Neuronal stem cell (in vitro differentiated cells): ENCODE results near the gene CANX.

Experiments
- DNase-seq: peaks from one replicate; pipeline ENCODE4 v3.0.0-alpha.2; 2013; ENCODE audit warnings: low spot score
- H2AFZ ChIP-seq: one replicate; pipeline ENCODE4 v1.6.1; 2013; ENCODE audit warnings: mild to moderate bottlenecking, low read length, inconsistent platforms
- H2AK5ac ChIP-seq: 2 replicates; pipeline ENCODE4 v1.6.1; 2013; ENCODE audit warnings: low read depth, mild to moderate bottlenecking, inconsistent platforms, low read length, moderate library complexity, mixed read lengths
- H2BK120ac ChIP-seq: 2 replicates; pipeline ENCODE4 v1.6.1; 2013; ENCODE audit warnings: low read depth, mild to moderate bottlenecking, inconsistent platforms, low read length, moderate library complexity, mixed read lengths
- H2BK12ac ChIP-seq: one replicate; pipeline ENCODE4 v1.6.1; 2013; ENCODE audit warnings: low read length, inconsistent platforms
- H2BK15ac ChIP-seq: 2 replicates; pipeline ENCODE4 v1.6.1; 2013; ENCODE audit warnings: mild to moderate bottlenecking, low read length, inconsistent platforms, mixed read lengths
- H2BK5ac ChIP-seq: one replicate; pipeline ENCODE4 v1.6.1; 2013; ENCODE audit warnings: inconsistent platforms, mild to moderate bottlenecking, low read length, moderate library complexity
- H3K14ac ChIP-seq: one replicate; pipeline ENCODE4 v1.6.1; 2013; ENCODE audit warnings: low read length, inconsistent platforms
- H3K18ac ChIP-seq: 2 replicates; pipeline ENCODE4 v1.6.1; 2013; ENCODE audit warnings: low read length, inconsistent platforms
- H3K23ac ChIP-seq: 2 replicates; pipeline ENCODE4 v1.6.1; 2013; ENCODE audit warnings: low read depth, mild to moderate bottlenecking, mixed read lengths, low read length, inconsistent platforms; ENCODE audit not compliant: poor library complexity
- H3K27ac ChIP-seq: replicated peaks from 3 replicates; pipeline ENCODE4 v1.5.1; 2013; ENCODE audit warnings: low read length, inconsistent platforms
- H3K27me3 ChIP-seq, 3 experiments: 2 replicates each; pipeline ENCODE4 v1.6.1; 2013; ENCODE audit warnings: low read length in 3 of 3, mild to moderate bottlenecking in 2 of 3, inconsistent platforms in 1 of 3, low read depth in 1 of 3, mixed read lengths in 1 of 3, moderate library complexity in 1 of 3; ENCODE audit not compliant: control insufficient read depth in 3 of 3, insufficient read depth in 3 of 3
- H3K36me3 ChIP-seq, 2 donors: replicated peaks in 1 of 2; 2 replicates each; pipeline ENCODE4 v1.6.1; 2013; ENCODE audit warnings: low read length in 2 of 2; ENCODE audit not compliant: control insufficient read depth in 2 of 2, insufficient read depth in 2 of 2
- H3K4ac ChIP-seq: 2 replicates; pipeline ENCODE4 v1.6.1; 2013; ENCODE audit warnings: inconsistent platforms, mild to moderate bottlenecking, low read length, moderate library complexity
- H3K4me1 ChIP-seq, 2 donors: 1 replicate in 1 of 2; 2 replicates in 1 of 2; pipeline ENCODE4 v1.6.1; 2013; ENCODE audit warnings: low read length in 2 of 2, low read depth in 1 of 2; ENCODE audit not compliant: control insufficient read depth in 2 of 2, insufficient read depth in 1 of 2
- H3K4me2 ChIP-seq: one replicate; pipeline ENCODE4 v1.6.1; 2013; ENCODE audit warnings: mild to moderate bottlenecking, low read length, inconsistent platforms; ENCODE audit not compliant: insufficient read depth, poor library complexity, severe bottlenecking
- H3K4me3 ChIP-seq, 2 donors: 2 replicates each; pipeline ENCODE4 v1.5.1; 2013; ENCODE audit warnings: low read length in 2 of 2, mild to moderate bottlenecking in 2 of 2, inconsistent platforms in 1 of 2, moderate library complexity in 1 of 2
- H3K79me1 ChIP-seq: one replicate; pipeline ENCODE4 v1.6.1; 2013; ENCODE audit warnings: low read depth, mild to moderate bottlenecking, inconsistent platforms, low read length, moderate library complexity
- H3K9ac ChIP-seq: one replicate; pipeline ENCODE4 v1.6.1; 2013; ENCODE audit warnings: mild to moderate bottlenecking, low read depth, low read length, inconsistent platforms; ENCODE audit not compliant: poor library complexity
- H3K9me3 ChIP-seq, 2 donors: replicated peaks in 1 of 2; 2 replicates each; pipeline versions ENCODE3 to v1.6.1; 2013; ENCODE audit warnings: low read length in 2 of 2, mild to moderate bottlenecking in 2 of 2, inconsistent platforms in 1 of 2, low read depth in 1 of 2, mixed read lengths in 1 of 2, moderate library complexity in 1 of 2; ENCODE audit not compliant: control insufficient read depth in 2 of 2, insufficient read depth in 1 of 2
- H4K8ac ChIP-seq: one replicate; pipeline ENCODE4 v1.6.1; 2013; ENCODE audit warnings: low read depth, mild to moderate bottlenecking, inconsistent platforms, low read length, moderate library complexity
- H4K91ac ChIP-seq: one replicate; pipeline ENCODE4 v1.6.1; 2013; ENCODE audit warnings: low read length, low read depth, mild to moderate bottlenecking, inconsistent platforms; ENCODE audit not compliant: poor library complexity
- WGBS, 2 donors: extraction: QIAGEN DNeasy Blood & Tissue Kit; methylation state at CpG; one replicate each; pipeline ENCODE4 v1.1.7; 2013; ENCODE audit warnings: missing lambda C conversion rate in 2 of 2, mixed read lengths in 1 of 2; ENCODE audit not compliant: insufficient read length in 2 of 2, insufficient replicate concordance in 1 of 2; ENCODE audit errors: extremely low coverage in 2 of 2; 5-methylcytosine and 5-hydroxymethylcytosine counted together

CANX gene

DNA sequence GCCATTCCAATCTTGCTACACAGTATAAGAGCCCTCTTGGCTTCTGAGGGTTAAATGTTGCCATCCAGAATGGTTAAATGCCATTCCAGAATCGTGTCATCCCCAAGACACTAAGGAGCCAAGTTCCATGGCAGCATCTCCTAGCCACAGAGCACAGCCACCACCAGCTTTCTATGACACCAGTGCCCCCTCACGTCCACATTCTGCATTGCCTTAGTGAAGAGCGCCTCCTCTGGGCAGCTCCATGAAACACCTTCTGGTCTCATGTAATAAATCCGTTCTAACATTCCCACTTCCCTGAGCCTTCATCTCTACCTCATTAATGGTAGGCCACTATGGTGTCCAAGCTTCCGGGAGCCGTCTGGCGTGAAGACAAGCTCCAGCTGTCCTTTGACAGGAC, 30.4 kb upstream of the CANX start:
- WGBS, 2 donors: no CpG with 5 or more reads among the region's 7 CpGs
- Histone ChIP-seq H3K36me3 (peaks cover 0 to 13% of the 10 kb centered on the region in 2 donors), H2BK120ac (no peak overlapping the region), H3K4me2 (no peak overlapping the region), H3K18ac (no peak overlapping the region), H3K27me3 (no peaks in the 10 kb centered on the region), H2BK5ac (no peak overlapping the region), H4K91ac (no peak overlapping the region), H3K9ac (no peak overlapping the region), H2AFZ (no peak overlapping the region), H4K8ac (no peak overlapping the region), H3K23ac (no peak overlapping the region), H3K14ac (no peak overlapping the region), H3K4me1 (no peaks in the 10 kb centered on the region), H2AK5ac (no peak overlapping the region), H3K4me3 (no peak overlapping the region), H3K4ac (no peak overlapping the region), H3K27ac (no peak overlapping the region), H2BK15ac (no peak overlapping the region), H3K9me3 (no peaks in the 10 kb centered on the region), H3K79me1 (no peaks in the 10 kb centered on the region), H2BK12ac (no peak overlapping the region)
- peak; percentile 50 for DNase-seq

GRCh38 chr5:179678223-179679013, 20.3 kb upstream of the CANX start:
- peaks cover 8% of the 10 kb centered on the region for H3K79me1 ChIP-seq
- peak; percentile 95 for DNase-seq
- H3K4me1 ChIP-seq: peaks cover 0 to 7% of the 10 kb centered on the region in 2 donors
- peak overlapping the region; percentile 44 for H4K8ac ChIP-seq
- WGBS, 2 donors: no CpG with 5 or more reads among the region's 78 CpGs
- H3K9ac ChIP-seq: peak overlapping the region; percentile 100
- peak overlapping the region; percentile 96 for H3K23ac ChIP-seq
- peak overlapping the region; percentile 100 for H3K4ac ChIP-seq
- H2AFZ ChIP-seq: peak overlapping the region; percentile 93
- peak overlapping the region; percentile 44 for H2BK5ac ChIP-seq
- peak overlapping the region; percentile 86 for H2BK15ac ChIP-seq
- H3K14ac ChIP-seq: peak overlapping the region; percentile 99
- H3K36me3 ChIP-seq: peaks cover 0 to 14% of the 10 kb centered on the region in 2 donors
- peak overlapping the region; percentile 77 for H3K4me2 ChIP-seq
- H2AK5ac ChIP-seq: peak overlapping the region; percentile 93
- H3K18ac ChIP-seq: peak overlapping the region; percentile 100
- peak overlapping the region; percentile 75 to 87 for H3K4me3 ChIP-seq
- peak overlapping the region; percentile 97 for H2BK12ac ChIP-seq
- peak overlapping the region; percentile 100 for H4K91ac ChIP-seq
- peaks cover 0 to 3% of the 10 kb centered on the region in 2 donors for H3K9me3 ChIP-seq
- peaks cover 0 to 2% (median 0%) of the 10 kb centered on the region in 3 experiments for H3K27me3 ChIP-seq
- peak overlapping the region; percentile 46 for H3K27ac ChIP-seq
- no peak overlapping the region for H2BK120ac ChIP-seq

GRCh38 chr5:179679014-179679674, 19.6 kb upstream of the CANX start:
- peak overlapping the region; percentile 75 to 87 for H3K4me3 ChIP-seq
- peak overlapping the region; percentile 97 for H2BK12ac ChIP-seq
- no peak overlapping the region for H3K27ac ChIP-seq
- peak overlapping the region; percentile 100 for H3K4ac ChIP-seq
- H3K9ac ChIP-seq: peak overlapping the region; percentile 81
- H3K23ac ChIP-seq: peak overlapping the region; percentile 96
- H4K91ac ChIP-seq: peak overlapping the region; percentile 100
- WGBS, 2 donors: no CpG with 5 or more reads among the region's 41 CpGs
- H3K14ac ChIP-seq: peak overlapping the region; percentile 99
- peak; percentile 36 for DNase-seq
- peak overlapping the region; percentile 86 for H2BK15ac ChIP-seq
- H3K4me2 ChIP-seq: peak overlapping the region; percentile 77
- peaks cover 0 to 3% of the 10 kb centered on the region in 2 donors for H3K9me3 ChIP-seq
- peaks cover 0 to 2% (median 0%) of the 10 kb centered on the region in 3 experiments for H3K27me3 ChIP-seq
- peaks cover 0 to 14% of the 10 kb centered on the region in 2 donors for H3K36me3 ChIP-seq
- H2BK120ac ChIP-seq: no peak overlapping the region
- H3K18ac ChIP-seq: peak overlapping the region; percentile 92
- peaks cover 8% of the 10 kb centered on the region for H3K79me1 ChIP-seq
- peak overlapping the region; percentile 93 for H2AK5ac ChIP-seq
- H4K8ac ChIP-seq: peak overlapping the region; percentile 44
- peaks cover 0 to 7% of the 10 kb centered on the region in 2 donors for H3K4me1 ChIP-seq
- peak overlapping the region; percentile 93 for H2AFZ ChIP-seq
- H2BK5ac ChIP-seq: peak overlapping the region; percentile 44
